Heart left ventricle (tissue), 16 donors: ENCODE measurements around the gene ACTBL2. TPM values are rescaled to one million over a fixed set of nuclear protein-coding genes. Genes with fewer than 3 reads are reported as not detected.

ENCODE experiments used
- ATAC-seq, 4 donors: fragments of 200-7000 bp; cut with Tn5 transposase; one replicate each; pipeline ENCODE4 v1.9.1; 2020 to 2022; ENCODE audit warnings: moderate library complexity in 4 of 4, mild to moderate bottlenecking in 3 of 4, moderate number of reproducible peaks in 1 of 4
- DNase-seq, 5 donors: peaks; one replicate each; pipeline ENCODE4 v3.0.0-alpha.2; 2020
- H3K27ac ChIP-seq, 12 donors: fragments of 200-600 bp; sonication (generic) in 4 of 12; one replicate each; pipeline versions ENCODE4 v1.5.0 to v1.8.0; 2016 to 2022; ENCODE audit warnings: mild to moderate bottlenecking in 2 of 12
- H3K27me3 ChIP-seq, 9 donors: fragments of 200-600 bp; sonication (generic) in 2 of 9; one replicate each; pipeline versions ENCODE4 v1.5.1 to v1.8.0; 2016 to 2022; ENCODE audit warnings: mild to moderate bottlenecking in 3 of 9
- H3K36me3 ChIP-seq, 9 donors: fragments of 200-600 bp; sonication (generic) in 2 of 9; one replicate each; pipeline versions ENCODE4 v1.5.0 to v1.8.0; 2018 to 2022; ENCODE audit warnings: mild to moderate bottlenecking in 2 of 9
- H3K4me1 ChIP-seq, 12 donors: fragments of 200-600 bp; sonication (generic) in 4 of 12; one replicate each; pipeline versions ENCODE4 v1.5.0 to v1.8.0; 2016 to 2022; ENCODE audit warnings: mild to moderate bottlenecking in 3 of 12
- H3K4me3 ChIP-seq, 12 donors: fragments of 200-600 bp; sonication (generic) in 4 of 12; one replicate each; pipeline versions ENCODE4 v1.5.0 to v1.8.0; 2017 to 2022; ENCODE audit warnings: mild to moderate bottlenecking in 9 of 12, moderate library complexity in 4 of 12
- H3K9me3 ChIP-seq, 12 donors: fragments of 200-600 bp; sonication (generic) in 4 of 12; one replicate each; pipeline versions ENCODE4 v1.5.0 to v1.8.0; 2016 to 2022; ENCODE audit warnings: mild to moderate bottlenecking in 1 of 12
- POLR2A ChIP-seq, 2 donors: fragments of 450-650 bp; IDR thresholded peaks; one replicate each; pipeline ENCODE4 v1.6.1; 2017; ENCODE audit warnings: antibody characterized with exemption in 2 of 2, mild to moderate bottlenecking in 2 of 2, moderate library complexity in 2 of 2
- WGBS, 4 donors: extraction: QIAGEN DNeasy Blood & Tissue Kit in 2 of 4; methylation state at CpG; one replicate each; pipeline versions ENCODE4 v1.1.5 to v1.1.7; 2013 to 2018; 5-methylcytosine and 5-hydroxymethylcytosine counted together
- intact Hi-C, 10 donors: fragments of 100-400 bp; cut with DNase I; formaldehyde crosslinking; loops; one replicate each; pipeline versions ENCODE4 v1.11.1 to v1.14.2; 2022
- polyA plus RNA-seq, 2 donors: library from polyadenylated mRNA; stranded (reverse); fragments of 200-250 nt; gene quantifications; one replicate each; pipeline ENCODE4 v1.2.3, GENCODE V29; 2013
- total RNA-seq, 9 donors: library from RNA; depleted of rRNA in 2 of 9; stranded (reverse); fragments of >200 nt in 2 of 9; fragmentation: NEBNext Ultra II Directional in 3 of 9; extraction: Animal tissue kit (Norgen Biotek cat#: 25700) in 3 of 9; gene quantifications; one replicate each; pipeline versions ENCODE4 v1.1.0 to v1.2.4, GENCODE V29; 2016 to 2023
- TF ChIP-seq, protein P1 (sequence below), 12 donors: fragments of 200-600 bp; sonication (generic) in 4 of 12; IDR thresholded peaks; one replicate each; pipeline versions ENCODE4 v1.5.0 to v1.8.0; 2018 to 2022; ENCODE audit warnings: antibody characterized with exemption in 12 of 12, mild to moderate bottlenecking in 5 of 12
- donor health status: ischemic (EF 13 %, LVEDD 7.1; RV severe dilation, severe dysfunction).
- donor health status: healthy with polysubstance abuse.
- donor health status: DM: no; HTN: yes; CAD: no.
- donor health status: DM: no; HTN: no; CAD: no.
- donor health status: ischemic (EF 25% LVEDD 6.9; RV normal size, moderate dysfunction).
- donor health status: ischemic (EF 25% LVEDD 5.7; RV mildly dilated, moderate dysfunction).
- donor health status: healthy.
- donor health status: DM: yes; HTN: yes; CAD: no.
- donor health status: ischemic (EF 35%, LVEDD 5.7; RV mildly dilated, moderate dysfunction).
- donor health status: nonischemic (EF 11% LVEDD 7.7; RV severe dilation, severe dysfunction).
- donor health status: DM: yes; HTN: yes; CAD: no.
- donor health status: PGD.
- donor health status: ischemic (EF 29% LVEDD 5.4; RV normal size, mild dysfunction).
- donor health status: nonischemic (EF 23%, LVEDD 6.1; RV moderate dilation, normal function).

Gene ACTBL2
- total and polyA plus RNA-seq, 11 donors: 0.09 TPM; not detected in 10

DNA sequence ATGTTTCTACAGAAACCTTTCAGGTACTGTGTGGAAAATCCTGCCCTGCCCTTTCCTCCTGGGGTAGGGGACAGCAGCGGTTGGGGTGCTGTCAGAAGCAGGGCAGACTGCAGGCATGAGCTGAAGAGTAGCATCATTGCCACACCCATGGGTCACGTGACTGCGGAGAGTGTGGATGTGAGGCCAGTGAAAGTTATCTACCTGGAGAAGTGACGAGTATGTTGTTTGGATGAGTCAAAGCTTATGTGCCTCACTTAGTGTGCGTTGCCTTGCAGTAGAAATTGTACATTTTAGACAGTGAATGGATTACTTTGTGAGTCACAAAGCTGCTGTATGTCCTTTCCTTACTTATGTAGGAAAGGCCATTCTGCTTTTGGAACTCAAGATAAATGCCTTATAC lies 21.7 kb upstream of the ACTBL2 start:
- H3K27me3 ChIP-seq: no peaks in the 10 kb centered on the region
- H3K36me3 ChIP-seq: no peaks in the 10 kb centered on the region
- ATAC-seq (no peak), DNase-seq (no peak)
- intact Hi-C loops: loop anchor here in 8 of 10 donors (5.0 to 10.0 kb wide), 11 partner anchors 150 to 383 kb away; no protein-coding TSS in a partner anchor
- no peak for TF ChIP-seq POLR2A (IDR thresholded peaks at IDR 0.05)
- TF ChIP-seq, protein P1, sequence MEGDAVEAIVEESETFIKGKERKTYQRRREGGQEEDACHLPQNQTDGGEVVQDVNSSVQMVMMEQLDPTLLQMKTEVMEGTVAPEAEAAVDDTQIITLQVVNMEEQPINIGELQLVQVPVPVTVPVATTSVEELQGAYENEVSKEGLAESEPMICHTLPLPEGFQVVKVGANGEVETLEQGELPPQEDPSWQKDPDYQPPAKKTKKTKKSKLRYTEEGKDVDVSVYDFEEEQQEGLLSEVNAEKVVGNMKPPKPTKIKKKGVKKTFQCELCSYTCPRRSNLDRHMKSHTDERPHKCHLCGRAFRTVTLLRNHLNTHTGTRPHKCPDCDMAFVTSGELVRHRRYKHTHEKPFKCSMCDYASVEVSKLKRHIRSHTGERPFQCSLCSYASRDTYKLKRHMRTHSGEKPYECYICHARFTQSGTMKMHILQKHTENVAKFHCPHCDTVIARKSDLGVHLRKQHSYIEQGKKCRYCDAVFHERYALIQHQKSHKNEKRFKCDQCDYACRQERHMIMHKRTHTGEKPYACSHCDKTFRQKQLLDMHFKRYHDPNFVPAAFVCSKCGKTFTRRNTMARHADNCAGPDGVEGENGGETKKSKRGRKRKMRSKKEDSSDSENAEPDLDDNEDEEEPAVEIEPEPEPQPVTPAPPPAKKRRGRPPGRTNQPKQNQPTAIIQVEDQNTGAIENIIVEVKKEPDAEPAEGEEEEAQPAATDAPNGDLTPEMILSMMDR (IDR thresholded peaks at IDR 0.05): no peak
- H3K27ac ChIP-seq: no peak overlapping the region
- peaks cover 0 to 44% (median 11%) of the 10 kb centered on the region in 12 donors for H3K4me1 ChIP-seq
- H3K4me3 ChIP-seq: no peak overlapping the region
- 94 to 97% (median 96%) methylated on average over 5 of the region's 5 CpGs for WGBS, 4 donors
- H3K9me3 ChIP-seq: no peaks in the 10 kb centered on the region

DNA sequence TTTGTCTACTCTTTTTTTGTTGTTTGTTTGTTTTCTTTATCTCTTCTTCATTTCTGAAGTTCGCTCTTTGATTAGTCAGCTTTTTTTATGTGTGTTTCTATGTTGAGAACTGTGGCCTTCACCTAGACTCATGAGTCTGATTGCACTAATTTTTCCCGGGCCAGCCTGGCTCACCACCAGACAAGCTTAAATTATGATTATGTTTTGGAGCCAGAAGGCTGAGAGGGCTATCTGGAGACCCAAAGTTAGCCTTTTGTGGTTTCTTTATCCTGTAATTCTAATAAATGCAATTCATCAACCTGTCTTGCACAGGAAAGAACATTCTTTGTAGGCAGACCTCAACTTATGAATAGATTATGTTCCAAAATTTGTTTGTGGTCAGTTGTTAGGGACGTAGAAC lies 20.8 kb upstream of the ACTBL2 start:
- DNase-seq (no peak), ATAC-seq (no peak)
- TF ChIP-seq POLR2A (IDR thresholded peaks at IDR 0.05): no peak
- TF ChIP-seq, protein P1 (IDR thresholded peaks at IDR 0.05): no peak
- H3K4me1 ChIP-seq: peaks cover 0 to 50% (median 14%) of the 10 kb centered on the region in 12 donors
- intact Hi-C loops: loop anchor here in 8 of 10 donors (5.0 to 10.0 kb wide), 11 partner anchors 151 to 384 kb away; no protein-coding TSS in a partner anchor
- H3K27ac ChIP-seq: no peak overlapping the region
- no peak overlapping the region for H3K4me3 ChIP-seq
- H3K9me3 ChIP-seq: no peaks in the 10 kb centered on the region
- whole genome bisulfite sequencing, 4 donors: 66 to 76% (median 73%) methylated on average over 3 of the region's 3 CpGs
- H3K27me3 ChIP-seq: no peaks in the 10 kb centered on the region
- no peaks in the 10 kb centered on the region for H3K36me3 ChIP-seq

- Histone ChIP-seq H3K27me3 (no peaks in the 10 kb centered on the region), H3K4me1 (peaks cover 0 to 50% (median 14%) of the 10 kb centered on the region in 12 donors), H3K9me3 (no peaks in the 10 kb centered on the region), H3K36me3 (no peaks in the 10 kb centered on the region), H3K27ac (peak overlapping the region in 10 of 12 donors; percentile 6 to 61 (median 24)), H3K4me3 (no peak overlapping the region)
- DNase-seq (peak in 4 of 5 donors; percentile 36 to 40 (median 38)), ATAC-seq (peak in 3 of 4 donors; percentile 61 to 91 (median 81))
- 25 to 35% (median 31%) methylated on average over 7 of the region's 7 CpGs for WGBS, 4 donors
- intact Hi-C loops: loop anchor here in 9 of 10 donors (2.0 to 10.0 kb wide), 13 partner anchors 153 to 959 kb away; partner anchors contain the start of gene PLK2 (in 2 of the 9)
- no peak for TF ChIP-seq POLR2A (IDR thresholded peaks at IDR 0.05)
- TF ChIP-seq, protein P1 (IDR thresholded peaks at IDR 0.05): no peak
Observed at GRCh38 chr5:57501414-57502201, 19.0 kb upstream of the ACTBL2 start.
